ENCODE measurements around the gene COA1.

COA1 gene

DNA sequence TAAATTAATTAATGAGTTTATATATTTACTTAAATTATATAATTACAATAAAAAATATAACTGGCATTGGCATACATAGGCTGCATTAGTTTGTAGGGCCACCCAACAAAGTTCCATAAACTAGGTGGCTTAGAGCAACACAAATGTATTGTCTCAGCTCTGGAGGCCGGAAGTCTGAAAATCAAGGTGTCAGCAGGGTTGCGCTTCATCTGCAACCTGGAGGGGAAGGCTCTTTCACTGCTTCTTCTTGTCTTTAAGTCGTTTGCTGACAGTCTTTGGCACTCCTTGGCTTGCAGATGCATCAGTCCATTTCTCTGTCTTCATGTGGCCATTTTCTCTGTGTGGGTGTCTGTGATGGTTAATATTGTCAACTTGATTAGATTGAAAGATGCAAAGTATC lies 23.1 kb upstream of the COA1 start:
- no peak for ATAC-seq
- no peak for TF ChIP-seq TOX (CRISPR knock-in tag; IDR thresholded peaks at IDR 0.05; ENCODE audit: borderline replicate concordance)
- no peak for TF ChIP-seq BACH2 (CRISPR knock-in tag; IDR thresholded peaks at IDR 0.05; ENCODE audit: borderline replicate concordance)
- no peak for TF ChIP-seq ZFP3 (CRISPR knock-in tag; IDR thresholded peaks at IDR 0.05)

DNA sequence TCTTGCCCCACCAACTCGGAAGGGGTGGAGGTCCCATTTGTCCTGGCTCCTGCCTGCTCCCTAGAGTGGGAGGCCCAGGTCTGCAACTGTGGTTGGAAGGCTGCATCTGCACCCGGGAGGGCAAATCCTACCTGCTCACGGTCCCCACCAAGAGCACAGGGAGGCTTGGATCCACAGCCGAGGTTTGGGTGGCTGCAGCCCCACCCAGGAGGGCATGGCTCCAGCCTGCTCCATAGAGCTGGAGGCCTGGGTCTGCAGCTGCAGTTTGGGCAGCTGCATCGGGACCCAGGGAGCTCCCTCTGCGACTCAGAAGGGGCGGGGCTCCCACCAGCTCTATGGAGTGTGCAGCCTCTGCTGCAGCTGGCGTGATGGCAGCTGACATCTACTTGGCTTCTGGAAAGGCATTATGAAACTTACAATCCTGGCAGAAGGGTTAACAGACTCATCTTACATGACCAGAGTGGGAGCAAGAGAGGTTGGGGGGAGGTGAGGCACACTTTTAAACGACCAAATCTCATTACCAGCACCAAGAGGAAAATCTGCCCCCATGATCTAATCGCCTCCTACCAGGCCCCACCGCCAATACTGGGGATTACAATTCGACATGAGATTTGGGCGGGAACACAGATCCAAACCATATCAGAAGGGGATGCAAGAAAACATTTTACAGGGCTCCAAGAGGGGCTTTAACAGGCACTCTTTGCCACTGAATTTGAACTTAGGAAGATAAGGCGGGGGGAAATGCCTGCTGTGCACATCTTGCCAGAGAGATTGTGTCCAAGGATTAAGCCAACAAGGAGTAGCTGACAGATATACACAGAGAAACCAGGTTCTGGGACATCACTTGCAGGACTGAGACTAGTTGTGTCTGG lies 20.9 kb upstream of the COA1 start:
- ATAC-seq = peak; percentile 54; the same call in 2 of the 3 replicates
- no peak for TF ChIP-seq ARNTL (CRISPR knock-in tag; IDR thresholded peaks at IDR 0.05; ENCODE audit: borderline replicate concordance, low read depth)
- TF ChIP-seq, protein P1, sequence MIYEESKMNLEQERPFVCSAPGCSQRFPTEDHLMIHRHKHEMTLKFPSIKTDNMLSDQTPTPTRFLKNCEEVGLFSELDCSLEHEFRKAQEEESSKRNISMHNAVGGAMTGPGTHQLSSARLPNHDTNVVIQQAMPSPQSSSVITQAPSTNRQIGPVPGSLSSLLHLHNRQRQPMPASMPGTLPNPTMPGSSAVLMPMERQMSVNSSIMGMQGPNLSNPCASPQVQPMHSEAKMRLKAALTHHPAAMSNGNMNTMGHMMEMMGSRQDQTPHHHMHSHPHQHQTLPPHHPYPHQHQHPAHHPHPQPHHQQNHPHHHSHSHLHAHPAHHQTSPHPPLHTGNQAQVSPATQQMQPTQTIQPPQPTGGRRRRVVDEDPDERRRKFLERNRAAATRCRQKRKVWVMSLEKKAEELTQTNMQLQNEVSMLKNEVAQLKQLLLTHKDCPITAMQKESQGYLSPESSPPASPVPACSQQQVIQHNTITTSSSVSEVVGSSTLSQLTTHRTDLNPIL (CRISPR knock-in tag; IDR thresholded peaks at IDR 0.05; ENCODE audit: low read depth) = no peak

DNA sequence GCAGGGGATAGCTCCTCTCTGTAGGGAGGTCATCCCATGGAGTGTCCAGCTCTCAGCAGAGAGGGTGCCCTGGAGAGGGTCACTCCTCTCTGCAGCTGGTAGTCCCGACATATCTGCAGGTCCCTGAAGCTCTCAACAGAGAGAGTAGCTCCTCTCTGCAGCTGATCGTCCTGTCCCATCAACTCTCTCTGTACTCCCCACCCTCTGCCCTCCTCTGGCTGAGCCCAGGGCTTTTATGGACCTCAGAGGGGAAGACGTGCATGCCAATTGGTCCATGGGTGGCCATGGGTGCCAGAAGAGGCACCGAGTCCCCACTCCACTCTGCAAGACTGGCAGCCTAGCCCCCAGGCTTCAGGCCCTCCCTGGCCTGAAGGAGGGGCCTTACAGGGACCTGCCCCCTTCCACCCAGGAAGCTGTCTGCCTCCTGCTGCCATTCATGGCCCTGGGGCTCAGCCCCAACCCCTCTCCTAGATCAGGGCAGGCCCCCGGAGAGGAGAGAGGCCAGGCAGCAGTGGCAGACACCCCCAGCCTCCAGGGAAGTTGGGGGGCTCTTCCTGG lies 20.1 kb upstream of the COA1 start:
- TF ChIP-seq ZFP30 (CRISPR knock-in tag; IDR thresholded peaks at IDR 0.05) = no peak
- TF ChIP-seq CSDC2 (CRISPR knock-in tag; IDR thresholded peaks at IDR 0.05) = no peak
- no peak for TF ChIP-seq ISL1 (CRISPR knock-in tag; IDR thresholded peaks at IDR 0.05)
- TF ChIP-seq ARNTL (CRISPR knock-in tag; IDR thresholded peaks at IDR 0.05; ENCODE audit: borderline replicate concordance, low read depth) = no peak

GRCh38 chr7:43747328-43748105 lies 18.2 kb upstream of the COA1 start:
- ATAC-seq = no peak
- no peak for TF ChIP-seq ZNF70 (CRISPR knock-in tag; IDR thresholded peaks at IDR 0.05)
- no peak for TF ChIP-seq POU6F1 (CRISPR knock-in tag; IDR thresholded peaks at IDR 0.05; ENCODE audit: borderline replicate concordance, low read depth)
- TF ChIP-seq ZFP30 (CRISPR knock-in tag; IDR thresholded peaks at IDR 0.05) = no peak
- TF ChIP-seq GLIS3 (CRISPR knock-in tag; IDR thresholded peaks at IDR 0.05) = no peak
- TF ChIP-seq ZFP3 (CRISPR knock-in tag; IDR thresholded peaks at IDR 0.05) = no peak
- TF ChIP-seq ZNF8 (CRISPR knock-in tag; IDR thresholded peaks at IDR 0.05) = no peak
- TF ChIP-seq, protein P2, sequence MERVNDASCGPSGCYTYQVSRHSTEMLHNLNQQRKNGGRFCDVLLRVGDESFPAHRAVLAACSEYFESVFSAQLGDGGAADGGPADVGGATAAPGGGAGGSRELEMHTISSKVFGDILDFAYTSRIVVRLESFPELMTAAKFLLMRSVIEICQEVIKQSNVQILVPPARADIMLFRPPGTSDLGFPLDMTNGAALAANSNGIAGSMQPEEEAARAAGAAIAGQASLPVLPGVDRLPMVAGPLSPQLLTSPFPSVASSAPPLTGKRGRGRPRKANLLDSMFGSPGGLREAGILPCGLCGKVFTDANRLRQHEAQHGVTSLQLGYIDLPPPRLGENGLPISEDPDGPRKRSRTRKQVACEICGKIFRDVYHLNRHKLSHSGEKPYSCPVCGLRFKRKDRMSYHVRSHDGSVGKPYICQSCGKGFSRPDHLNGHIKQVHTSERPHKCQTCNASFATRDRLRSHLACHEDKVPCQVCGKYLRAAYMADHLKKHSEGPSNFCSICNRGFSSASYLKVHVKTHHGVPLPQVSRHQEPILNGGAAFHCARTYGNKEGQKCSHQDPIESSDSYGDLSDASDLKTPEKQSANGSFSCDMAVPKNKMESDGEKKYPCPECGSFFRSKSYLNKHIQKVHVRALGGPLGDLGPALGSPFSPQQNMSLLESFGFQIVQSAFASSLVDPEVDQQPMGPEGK (CRISPR knock-in tag; IDR thresholded peaks at IDR 0.05; ENCODE audit: borderline replicate concordance) = no peak
- TF ChIP-seq, protein P3, sequence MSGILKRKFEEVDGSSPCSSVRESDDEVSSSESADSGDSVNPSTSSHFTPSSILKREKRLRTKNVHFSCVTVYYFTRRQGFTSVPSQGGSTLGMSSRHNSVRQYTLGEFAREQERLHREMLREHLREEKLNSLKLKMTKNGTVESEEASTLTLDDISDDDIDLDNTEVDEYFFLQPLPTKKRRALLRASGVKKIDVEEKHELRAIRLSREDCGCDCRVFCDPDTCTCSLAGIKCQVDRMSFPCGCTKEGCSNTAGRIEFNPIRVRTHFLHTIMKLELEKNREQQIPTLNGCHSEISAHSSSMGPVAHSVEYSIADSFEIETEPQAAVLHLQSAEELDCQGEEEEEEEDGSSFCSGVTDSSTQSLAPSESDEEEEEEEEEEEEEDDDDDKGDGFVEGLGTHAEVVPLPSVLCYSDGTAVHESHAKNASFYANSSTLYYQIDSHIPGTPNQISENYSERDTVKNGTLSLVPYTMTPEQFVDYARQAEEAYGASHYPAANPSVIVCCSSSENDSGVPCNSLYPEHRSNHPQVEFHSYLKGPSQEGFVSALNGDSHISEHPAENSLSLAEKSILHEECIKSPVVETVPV (CRISPR knock-in tag; IDR thresholded peaks at IDR 0.05) = no peak
- no peak for TF ChIP-seq ZC3H10 (CRISPR knock-in tag; IDR thresholded peaks at IDR 0.05)
- no peak for TF ChIP-seq RARB (CRISPR knock-in tag; IDR thresholded peaks at IDR 0.05)
- no peak for TF ChIP-seq ESRRG (CRISPR knock-in tag; IDR thresholded peaks at IDR 0.05)
- TF ChIP-seq TSHZ2 (CRISPR knock-in tag; IDR thresholded peaks at IDR 0.05) = no peak

More for the DNA sequence above, 20.1 kb upstream of the COA1 start:
- no peak for ATAC-seq

Data from SK-N-SH treated with all-trans-retinoic acid at 6 μM for 48 hours (cell line).